ENCODE results near the gene SMG6.

Gene SMG6

GRCh38 chr17:2034806-2035540, 268.6 kb downstream of the SMG6 start:
- no peak for DNase-seq
- TF ChIP-seq GATA1 (IDR thresholded peaks at IDR 0.05; ENCODE audit: low read depth, low read length) (no peak), POLR2A (IDR thresholded peaks at IDR 0.05; ENCODE audit: low read length) (no peak)

GRCh38 chr17:2034157-2034556, 269.4 kb downstream of the SMG6 start:
- no peak for DNase-seq
- TF ChIP-seq POLR2A (IDR thresholded peaks at IDR 0.05; ENCODE audit: low read length) (no peak), GATA1 (IDR thresholded peaks at IDR 0.05; ENCODE audit: low read depth, low read length) (no peak)

GRCh38 chr17:2033153-2033552, 270.4 kb downstream of the SMG6 start:
- TF ChIP-seq POLR2A (IDR thresholded peaks at IDR 0.05; ENCODE audit: low read length) (no peak), GATA1 (IDR thresholded peaks at IDR 0.05; ENCODE audit: low read depth, low read length) (no peak)
- no peak for DNase-seq

GRCh38 chr17:2030779-2031163, 272.8 kb downstream of the SMG6 start:
- TF ChIP-seq POLR2A (IDR thresholded peaks at IDR 0.05; ENCODE audit: low read length), result no peak
- no peak for TF ChIP-seq GATA1 (IDR thresholded peaks at IDR 0.05; ENCODE audit: low read depth, low read length)
- peak; percentile 90 to 91 for DNase-seq

- peak; percentile 90 to 93 for DNase-seq
- TF ChIP-seq GATA1 (IDR thresholded peaks at IDR 0.05; ENCODE audit: low read depth, low read length) (no peak), POLR2A (IDR thresholded peaks at IDR 0.05; ENCODE audit: low read length) (peak; percentile 58)
Observed at GRCh38 chr17:2029911-2030778, 273.4 kb downstream of the SMG6 start, which contains the start of gene DPH1. Gene DPH1, plus strand, starts transcription at chr17:2030153. Its CDS starts 17 bp downstream, at chr17:2030170.

GRCh38 chr17:2028737-2029136, 274.8 kb downstream of the SMG6 start:
- TF ChIP-seq GATA1 (IDR thresholded peaks at IDR 0.05; ENCODE audit: low read depth, low read length), result no peak
- no peak for TF ChIP-seq POLR2A (IDR thresholded peaks at IDR 0.05; ENCODE audit: low read length)
- no peak for DNase-seq

- TF ChIP-seq POLR2A (IDR thresholded peaks at IDR 0.05; ENCODE audit: low read length) (no peak), GATA1 (IDR thresholded peaks at IDR 0.05; ENCODE audit: low read depth, low read length) (no peak)
- no peak for DNase-seq
Observed at GRCh38 chr17:2028234-2028614, 275.4 kb downstream of the SMG6 start.

- peak; percentile 19 to 34 for DNase-seq
- TF ChIP-seq POLR2A (IDR thresholded peaks at IDR 0.05; ENCODE audit: low read length) (no peak), GATA1 (IDR thresholded peaks at IDR 0.05; ENCODE audit: low read depth, low read length) (no peak)
Observed at GRCh38 chr17:2027528-2028233, 275.9 kb downstream of the SMG6 start.

- TF ChIP-seq GATA1 (IDR thresholded peaks at IDR 0.05; ENCODE audit: low read depth, low read length), result no peak
- no peak for TF ChIP-seq POLR2A (IDR thresholded peaks at IDR 0.05; ENCODE audit: low read length)
- peak; percentile 26 to 44 for DNase-seq
Observed at GRCh38 chr17:2025622-2026309, 277.8 kb downstream of the SMG6 start.

GRCh38 chr17:2025220-2025621, 278.4 kb downstream of the SMG6 start, which contains the start of gene RTN4RL1:
Gene RTN4RL1, minus strand, starts transcription at chr17:2025334. Its CDS starts 469 bp downstream, at chr17:2024865.
- peak; percentile 64 to 65 for DNase-seq
- TF ChIP-seq GATA1 (IDR thresholded peaks at IDR 0.05; ENCODE audit: low read depth, low read length) (no peak), POLR2A (IDR thresholded peaks at IDR 0.05; ENCODE audit: low read length) (no peak)

- TF ChIP-seq POLR2A (IDR thresholded peaks at IDR 0.05; ENCODE audit: low read length), result no peak
- TF ChIP-seq GATA1 (IDR thresholded peaks at IDR 0.05; ENCODE audit: low read depth, low read length), result no peak
- DNase-seq, result no peak
Observed at GRCh38 chr17:2024572-2025219, 278.9 kb downstream of the SMG6 start.

- DNase-seq, result peak in 1 of 2 experiments; percentile 25
- no peak for TF ChIP-seq POLR2A (IDR thresholded peaks at IDR 0.05; ENCODE audit: low read length)
- TF ChIP-seq GATA1 (IDR thresholded peaks at IDR 0.05; ENCODE audit: low read depth, low read length), result no peak
Observed at GRCh38 chr17:2023692-2024571, 279.7 kb downstream of the SMG6 start.

Data from erythroblast (primary cell).